Endothelial cell of hepatic sinusoid (primary cell): ENCODE measurements around the gene ARAP2.
"Not testable (repeated sequence)": the region's sequence is repeated elsewhere in the genome, so short reads cannot be mapped to it uniquely, and the experiment has no call there.

Source experiments
- in situ Hi-C: cut with HindIII; loops from 2 replicates; pipeline ENCODE4 v1.10.0; 2017; ENCODE audit warnings: low sequenced_read_pairs

The ARAP2 gene

DNA sequence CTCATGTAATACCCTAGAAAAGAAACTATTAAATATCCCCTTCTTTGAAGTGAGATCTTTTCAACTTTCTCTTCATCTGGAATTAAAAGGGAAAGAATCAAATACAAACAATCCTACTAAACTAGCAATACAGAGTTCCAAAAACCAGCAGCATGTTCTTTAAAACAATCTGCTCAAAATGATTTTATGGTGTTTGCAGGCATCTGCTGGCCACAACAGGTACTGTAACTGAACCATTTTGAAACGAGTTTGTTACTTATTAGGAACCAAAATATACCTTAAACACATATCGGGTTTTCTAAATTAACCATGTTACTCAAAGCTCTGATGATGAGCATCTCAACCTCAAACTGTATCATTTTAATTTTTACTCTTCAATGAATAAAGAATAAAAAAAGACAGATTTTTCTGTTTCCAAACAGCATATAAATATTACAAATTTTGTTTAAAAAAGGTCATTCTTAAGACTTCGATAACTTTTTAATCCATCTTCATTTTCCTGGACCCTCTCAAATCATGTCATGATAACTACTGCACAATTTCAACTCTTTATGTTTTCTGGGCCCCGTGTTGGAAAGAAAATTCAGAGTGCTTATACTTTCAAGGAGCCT, 56.5 kb downstream of the ARAP2 start:
- in situ Hi-C loops: no loop called here

GRCh38 chr4:36183665-36184393, 60.5 kb downstream of the ARAP2 start:
- in situ Hi-C loops: no loop called here

GRCh38 chr4:36183232-36183631, 61.1 kb downstream of the ARAP2 start:
- in situ Hi-C loops: no loop called here

- in situ Hi-C loops: not testable (repeated sequence)
Measured at GRCh38 chr4:36182315-36182714, 62.0 kb downstream of the ARAP2 start.

DNA sequence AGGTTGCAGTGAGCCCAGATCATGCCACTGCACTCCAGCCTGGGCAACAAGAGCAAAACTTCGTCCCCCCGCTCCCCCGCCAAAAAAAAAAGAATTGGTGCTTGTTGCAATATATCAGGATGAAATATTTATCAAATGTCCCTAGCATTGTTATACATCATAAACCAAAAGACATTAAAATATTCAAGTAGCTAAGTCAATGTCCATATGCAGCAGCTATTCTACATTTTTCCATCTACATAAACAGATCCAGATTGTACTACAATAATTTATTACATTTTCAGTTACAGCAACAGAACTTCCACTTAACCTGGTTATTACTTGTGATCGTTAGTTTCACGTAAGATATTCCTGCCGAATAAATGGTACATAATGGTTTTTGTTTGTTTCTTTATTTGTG, 64.1 kb downstream of the ARAP2 start:
- in situ Hi-C loops: no loop called here

DNA sequence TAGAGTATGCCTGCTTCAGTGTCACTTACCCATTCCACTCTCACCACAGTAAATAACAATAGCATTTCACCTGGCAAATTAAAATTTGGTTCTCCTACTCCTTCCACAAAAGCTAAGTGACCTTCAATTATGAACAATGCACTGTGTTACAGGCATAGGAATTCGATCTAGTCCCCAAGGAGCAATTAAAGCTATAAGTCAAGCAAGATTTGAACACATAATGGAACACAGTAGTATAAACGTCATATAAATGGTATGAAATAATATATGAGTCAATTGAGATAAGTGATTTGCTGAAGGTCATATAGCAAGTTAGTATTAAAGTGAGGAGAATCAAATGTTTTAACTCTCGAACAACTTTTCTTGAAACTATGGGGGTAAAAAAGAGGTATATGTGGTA, 65.8 kb downstream of the ARAP2 start:
- in situ Hi-C loops: no loop called here

DNA sequence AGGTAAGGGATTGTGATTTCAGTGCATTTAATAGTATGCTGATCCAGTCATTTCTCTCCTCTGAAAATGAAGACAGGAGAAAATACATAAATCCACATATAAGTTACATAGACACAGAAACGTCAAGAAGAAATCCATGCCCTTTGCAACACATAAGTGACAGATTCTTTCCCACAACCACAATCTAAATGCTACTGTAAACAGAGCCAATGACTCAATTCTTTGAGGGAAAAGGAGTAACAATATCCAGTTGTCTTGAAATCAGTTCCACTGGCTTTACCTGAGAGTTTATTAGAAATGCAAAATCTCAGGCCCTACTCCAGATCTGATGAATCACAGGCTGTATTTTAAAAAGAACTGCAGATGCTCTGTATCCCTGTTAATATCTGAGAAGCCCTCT, 66.4 kb downstream of the ARAP2 start:
- in situ Hi-C loops: no loop called here

- in situ Hi-C loops: no loop called here
Measured at GRCh38 chr4:36174570-36174969, 69.7 kb downstream of the ARAP2 start.

- in situ Hi-C loops: no loop called here
Measured at GRCh38 chr4:36173905-36174304, 70.4 kb downstream of the ARAP2 start.

DNA sequence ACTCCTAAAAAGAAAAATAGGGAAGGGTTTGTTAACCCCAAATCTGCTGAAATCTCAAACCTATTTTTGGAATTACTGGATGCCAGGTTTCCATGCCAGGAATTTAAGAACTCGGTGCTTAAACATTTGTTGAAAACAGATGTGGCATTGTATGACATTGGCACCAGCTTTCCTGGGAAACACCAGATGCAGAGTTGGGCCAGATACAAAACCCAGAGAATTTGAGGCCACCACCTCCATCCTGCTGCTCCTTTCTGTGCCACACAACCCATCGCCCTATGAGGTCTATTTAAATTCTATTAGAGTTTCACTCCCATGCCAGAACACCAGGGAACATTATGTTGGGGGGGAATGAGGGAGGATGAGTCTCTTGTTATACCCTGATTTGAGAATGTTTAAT, 71.7 kb downstream of the ARAP2 start:
- in situ Hi-C loops: no loop called here

GRCh38 chr4:36168127-36168878, 76.0 kb downstream of the ARAP2 start:
- in situ Hi-C loops: no loop called here

GRCh38 chr4:36165631-36166005, 78.7 kb downstream of the ARAP2 start:
- in situ Hi-C loops: no loop called here

GRCh38 chr4:36164900-36165630, 79.2 kb downstream of the ARAP2 start:
- in situ Hi-C loops: no loop called here

GRCh38 chr4:36163198-36163597, 81.1 kb downstream of the ARAP2 start:
- in situ Hi-C loops: no loop called here

DNA sequence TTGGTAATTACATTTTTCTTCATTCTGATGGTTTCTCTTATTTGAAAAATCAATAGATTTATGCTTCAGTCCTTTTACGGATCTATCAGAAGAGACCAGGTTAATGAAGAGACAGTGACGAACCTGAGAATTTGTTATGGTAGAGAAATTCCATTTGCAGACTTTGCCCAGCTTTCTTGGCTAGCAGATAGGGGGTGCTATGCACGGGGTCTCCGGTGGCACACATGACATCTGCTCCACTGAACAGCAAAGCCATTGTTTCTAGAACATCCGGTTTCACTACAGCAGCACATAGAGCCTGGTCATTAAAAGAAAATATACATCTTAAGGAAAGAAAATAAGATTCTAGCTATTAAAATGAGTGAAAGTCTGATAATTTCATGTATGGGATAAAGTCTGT, 85.1 kb downstream of the ARAP2 start:
- in situ Hi-C loops: no loop called here

- in situ Hi-C loops: no loop called here
Measured at GRCh38 chr4:36152735-36153134, 91.6 kb downstream of the ARAP2 start.

DNA sequence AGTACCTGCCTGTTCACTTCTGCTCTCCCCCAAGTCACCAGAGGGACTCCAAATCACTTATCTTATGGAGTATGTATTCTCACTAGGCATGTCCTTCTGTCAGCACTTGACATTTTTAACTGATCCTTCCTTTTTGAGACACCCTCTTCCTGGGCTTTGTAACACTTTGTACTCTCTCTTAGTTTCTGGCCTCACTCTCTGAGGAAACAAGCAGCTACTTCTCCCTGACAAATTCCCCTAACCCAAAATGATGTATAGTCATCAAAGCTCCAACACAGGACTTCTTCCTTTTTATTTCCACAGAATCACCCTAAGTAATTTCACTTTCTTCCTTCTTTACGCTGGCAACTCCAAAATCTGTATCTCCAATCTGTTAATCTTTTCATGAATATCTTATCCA, 101.8 kb downstream of the ARAP2 start:
- in situ Hi-C loops: no loop called here

GRCh38 chr4:36141186-36141585, 103.1 kb downstream of the ARAP2 start:
- in situ Hi-C loops: no loop called here

- in situ Hi-C loops: no loop called here
Measured at GRCh38 chr4:36140421-36140820, 103.9 kb downstream of the ARAP2 start.

DNA sequence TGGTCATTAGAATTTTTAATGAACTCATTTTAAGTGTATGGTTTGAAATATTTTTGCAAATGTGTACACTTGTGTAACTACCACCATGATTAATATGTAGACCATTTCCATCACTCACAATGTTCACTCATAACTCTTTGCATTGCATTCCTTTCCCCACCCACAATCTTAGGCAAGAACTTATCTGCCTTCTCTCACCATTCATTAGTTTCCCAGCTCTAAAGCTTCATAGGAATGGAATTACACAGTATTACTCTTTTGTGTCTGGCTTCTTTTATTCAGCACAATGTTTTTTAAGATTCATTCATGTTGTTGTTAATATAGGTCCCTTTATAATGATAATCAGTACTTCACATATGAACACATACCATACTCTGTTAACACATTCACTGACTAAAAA, 106.1 kb downstream of the ARAP2 start:
- in situ Hi-C loops: no loop called here

- in situ Hi-C loops: no loop called here
Measured at GRCh38 chr4:36137336-36137735, 107.0 kb downstream of the ARAP2 start.
